Panc1 (cell line): ENCODE results near the gene ERRFI1. TPM values are rescaled to one million over a fixed set of nuclear protein-coding genes. Genes with fewer than 3 reads are reported as not detected.
"Not testable (repeated sequence)": the region's sequence is repeated elsewhere in the genome, so short reads cannot be mapped to it uniquely, and the experiment has no call there.

Experiments used
- ATAC-seq: fragments of 200-7000 bp; cut with Tn5 transposase; 2 replicates; pipeline ENCODE4 v1.9.1; 2020; ENCODE audit warnings: mild to moderate bottlenecking, moderate library complexity
- BruUV-seq: library from RNA; stranded (reverse); fragments of 400-500 nt; replicated peaks from 2 replicates; lab custom pipeline; 2021; lab: Mats Ljungman, UMichigan
- CTCF ChIA-PET: fragments of 300-600 bp; sonication (Branson Sonifier 250); formaldehyde crosslinking; loops from one replicate; lab custom pipeline; 2022; ENCODE audit warnings: antibody characterized with exemption; lab: Charles Lee
- POLR2A ChIA-PET: fragments of 300-600 bp; sonication (Branson Sonifier 250); formaldehyde crosslinking; loops from one replicate; lab custom pipeline; 2022; ENCODE audit warnings: antibody characterized with exemption; lab: Charles Lee
- DNase-seq: peaks from one replicate; pipeline ENCODE4 v3.0.0-alpha.2; 2010; ENCODE audit warnings: low read depth, low spot score
- H3K27ac ChIP-seq: 2 replicates; pipeline ENCODE4 v1.5.1; 2011; ENCODE audit warnings: mild to moderate bottlenecking, low read length, inconsistent platforms
- H3K27me3 ChIP-seq: fragments of 200-500 bp; sonication (Bioruptor generic); 2 replicates; pipeline ENCODE4 v1.6.0; 2014; ENCODE audit warnings: low read length, inconsistent platforms; ENCODE audit not compliant: control insufficient read depth, insufficient read depth
- H3K36me3 ChIP-seq: fragments of 200-500 bp; sonication (Bioruptor generic); 2 replicates; pipeline ENCODE4 v1.5.1; 2014; ENCODE audit warnings: inconsistent platforms, mild to moderate bottlenecking, low read length, moderate library complexity; ENCODE audit not compliant: control insufficient read depth, insufficient read depth
- H3K4me1 ChIP-seq: 2 replicates; pipeline ENCODE4 v1.5.1; 2011; ENCODE audit warnings: inconsistent platforms, mild to moderate bottlenecking, low read length, moderate library complexity; ENCODE audit not compliant: control insufficient read depth, insufficient read depth
- H3K4me3 ChIP-seq, 2 experiments: 2 replicates each; pipeline ENCODE4 v1.5.1; 2011 to 2012; ENCODE audit warnings: low read depth in 2 of 2, low read length in 2 of 2, mild to moderate bottlenecking in 2 of 2, inconsistent platforms in 1 of 2, moderate library complexity in 1 of 2
- H3K9me3 ChIP-seq: fragments of 200-500 bp; sonication (Bioruptor generic); 2 replicates; pipeline ENCODE4 v1.5.1; 2014; ENCODE audit warnings: low read depth, mild to moderate bottlenecking, inconsistent platforms, low read length, moderate library complexity; ENCODE audit not compliant: control insufficient read depth, insufficient read depth
- POLR2AphosphoS5 ChIP-seq: IDR thresholded peaks from 2 replicates; pipeline ENCODE4 v1.6.1; 2012; ENCODE audit warnings: mild to moderate bottlenecking, low read depth, low read length, moderate library complexity
- REST ChIP-seq, 2 experiments: IDR thresholded peaks; 2 replicates each; pipeline ENCODE4 v1.6.1; 2011 to 2012; ENCODE audit warnings: low read depth in 2 of 2, control low read depth in 1 of 2, low read length in 1 of 2, mild to moderate bottlenecking in 1 of 2, moderate library complexity in 1 of 2; ENCODE audit not compliant: insufficient read depth in 1 of 2
- SIN3A ChIP-seq: IDR thresholded peaks from 2 replicates; pipeline ENCODE4 v1.6.1; 2012; ENCODE audit warnings: low read depth, mild to moderate bottlenecking, low read length, moderate library complexity, borderline replicate concordance; ENCODE audit not compliant: insufficient read depth
- TCF7L2 ChIP-seq: IDR thresholded peaks from 2 replicates; pipeline ENCODE4 v1.6.1; 2011; ENCODE audit warnings: mild to moderate bottlenecking, low read depth, low read length, inconsistent platforms
- in situ Hi-C: cut with HindIII; loops from 2 replicates; pipeline ENCODE4 v1.10.0; 2016; ENCODE audit warnings: low sequenced_read_pairs, low pct_unique_long_range_greater_than_20kb
- intact Hi-C: fragments of 100-400 bp; cut with micrococcal nuclease; formaldehyde crosslinking; loops from one replicate; pipeline ENCODE4 v1.10.0; 2022; ENCODE audit not compliant: unreplicated experiment
- total RNA-seq: library from RNA; stranded (reverse); gene quantifications from one replicate; pipeline ENCODE4 v1.2.1, GENCODE V29; 2021; ENCODE audit not compliant: unreplicated experiment
- TF ChIP-seq, protein P1 (sequence below): fragments of 450-650 bp; IDR thresholded peaks from 2 replicates; pipeline ENCODE4 v1.5.1; 2017; ENCODE audit warnings: mild to moderate bottlenecking

Gene ERRFI1
- total RNA-seq, 1 experiment from 2014 or later, result 299 TPM

GRCh38 chr1:8051650-8052049 lies 25.5 kb upstream of the ERRFI1 start:
- intact Hi-C loops, result no loop called here
- H3K27ac ChIP-seq, result peak overlapping the region; percentile 90
- H3K4me3 ChIP-seq, result no peak overlapping the region
- ATAC-seq (no peak), DNase-seq (no peak)
- H3K27me3 ChIP-seq, result no peaks in the 10 kb centered on the region
- ChIA-PET CTCF (no interaction called here), POLR2A (no interaction called here)
- peaks cover 47% of the 10 kb centered on the region for H3K4me1 ChIP-seq
- TF ChIP-seq TCF7L2 (no peak), POLR2AphosphoS5 (no peak), REST (IDR thresholded peaks at IDR 0.05; ENCODE audit: insufficient read depth in 1 of 2, low read depth in 2 of 2, low read length in 1 of 2) (no peak), SIN3A (no peak)
- TF ChIP-seq, protein P1, sequence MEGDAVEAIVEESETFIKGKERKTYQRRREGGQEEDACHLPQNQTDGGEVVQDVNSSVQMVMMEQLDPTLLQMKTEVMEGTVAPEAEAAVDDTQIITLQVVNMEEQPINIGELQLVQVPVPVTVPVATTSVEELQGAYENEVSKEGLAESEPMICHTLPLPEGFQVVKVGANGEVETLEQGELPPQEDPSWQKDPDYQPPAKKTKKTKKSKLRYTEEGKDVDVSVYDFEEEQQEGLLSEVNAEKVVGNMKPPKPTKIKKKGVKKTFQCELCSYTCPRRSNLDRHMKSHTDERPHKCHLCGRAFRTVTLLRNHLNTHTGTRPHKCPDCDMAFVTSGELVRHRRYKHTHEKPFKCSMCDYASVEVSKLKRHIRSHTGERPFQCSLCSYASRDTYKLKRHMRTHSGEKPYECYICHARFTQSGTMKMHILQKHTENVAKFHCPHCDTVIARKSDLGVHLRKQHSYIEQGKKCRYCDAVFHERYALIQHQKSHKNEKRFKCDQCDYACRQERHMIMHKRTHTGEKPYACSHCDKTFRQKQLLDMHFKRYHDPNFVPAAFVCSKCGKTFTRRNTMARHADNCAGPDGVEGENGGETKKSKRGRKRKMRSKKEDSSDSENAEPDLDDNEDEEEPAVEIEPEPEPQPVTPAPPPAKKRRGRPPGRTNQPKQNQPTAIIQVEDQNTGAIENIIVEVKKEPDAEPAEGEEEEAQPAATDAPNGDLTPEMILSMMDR, result no peak
- BruUV-seq, result no TSS peak
- H3K36me3 ChIP-seq, result no peaks in the 10 kb centered on the region
- in situ Hi-C loops, result no loop called here
- no peaks in the 10 kb centered on the region for H3K9me3 ChIP-seq

GRCh38 chr1:8049229-8049628 lies 23.1 kb upstream of the ERRFI1 start:
- H3K9me3 ChIP-seq, H3K27me3 ChIP-seq, CTCF ChIA-PET, in situ Hi-C loops, BruUV-seq, H3K4me3 ChIP-seq, H3K36me3 ChIP-seq, ATAC-seq, intact Hi-C loops, DNase-seq: not testable (repeated sequence)
- POLR2A ChIA-PET, result interaction anchor here (0.5 kb wide), 1 partner anchor 1629 kb away, joined by 7 read pairs; the partner anchor contains the start of gene HES2
- peaks cover 37% of the 10 kb centered on the region for H3K4me1 ChIP-seq
- peak overlapping the region; percentile 99; the same call in 1 of the 2 replicates for H3K27ac ChIP-seq

DNA sequence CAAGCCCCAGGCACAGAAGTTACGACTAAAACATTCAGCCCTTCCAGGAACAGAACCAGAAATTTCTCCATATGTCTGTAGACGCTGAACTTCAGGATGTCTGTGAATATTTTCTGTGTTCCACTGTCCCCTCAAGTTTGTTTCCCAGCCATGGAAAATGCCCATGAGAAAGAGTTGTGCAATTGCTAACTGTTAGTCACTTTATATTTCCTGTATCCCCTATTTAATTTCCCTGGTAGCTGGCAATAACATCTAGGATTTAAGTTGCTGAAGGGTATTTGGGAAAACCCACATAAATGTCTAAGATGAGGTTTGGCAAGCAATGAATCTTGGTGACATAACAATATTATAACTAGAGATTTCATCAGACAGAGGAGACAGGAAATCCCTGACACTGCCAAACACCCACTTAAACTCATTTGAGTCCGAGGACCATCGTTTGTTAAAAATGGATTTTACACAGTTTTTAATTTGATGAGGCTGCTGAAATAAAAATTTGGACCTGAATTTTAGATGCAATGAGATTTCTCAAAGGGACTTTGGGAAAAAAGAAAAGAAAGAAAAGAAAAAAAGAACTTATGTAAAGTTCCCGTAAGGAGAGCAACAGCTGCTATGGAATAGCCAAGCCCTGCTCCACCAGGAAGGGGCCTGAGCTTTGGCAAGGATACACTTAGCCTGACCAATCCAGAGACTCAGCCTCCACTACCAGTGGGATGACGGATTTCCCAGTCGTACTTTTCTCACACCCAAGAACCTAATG lies 21.8 kb upstream of the ERRFI1 start:
- ATAC-seq (peak; percentile 90), DNase-seq (no peak)
- in situ Hi-C loops, result no loop called here
- intact Hi-C loops, result no loop called here
- TF ChIP-seq TCF7L2 (peak; percentile 80), SIN3A (no peak), POLR2AphosphoS5 (peak; percentile 72; the same call in 1 of the 2 replicates), REST (IDR thresholded peaks at IDR 0.05; ENCODE audit: insufficient read depth in 1 of 2, low read depth in 2 of 2, low read length in 1 of 2) (peak in 1 of 2 experiments; percentile 47; a peak in 1 of 4 replicates)
- TF ChIP-seq, protein P1, result no peak
- BruUV-seq, result no TSS peak
- H3K27ac ChIP-seq, result peak overlapping the region; percentile 99
- CTCF ChIA-PET, result no interaction called here
- H3K9me3 ChIP-seq, result peaks cover 2% of the 10 kb centered on the region; the same call in 1 of the 2 replicates
- H3K4me3 ChIP-seq, result no peak overlapping the region
- H3K4me1 ChIP-seq, result peaks cover 25% of the 10 kb centered on the region
- no peaks in the 10 kb centered on the region for H3K27me3 ChIP-seq
- no peaks in the 10 kb centered on the region for H3K36me3 ChIP-seq
- POLR2A ChIA-PET, result no interaction called here
